ENCODE data around the gene GPR157. TPM values are rescaled to one million over a fixed set of nuclear protein-coding genes. Genes with fewer than 3 reads are reported as not detected.

GPR157 gene, protein sequence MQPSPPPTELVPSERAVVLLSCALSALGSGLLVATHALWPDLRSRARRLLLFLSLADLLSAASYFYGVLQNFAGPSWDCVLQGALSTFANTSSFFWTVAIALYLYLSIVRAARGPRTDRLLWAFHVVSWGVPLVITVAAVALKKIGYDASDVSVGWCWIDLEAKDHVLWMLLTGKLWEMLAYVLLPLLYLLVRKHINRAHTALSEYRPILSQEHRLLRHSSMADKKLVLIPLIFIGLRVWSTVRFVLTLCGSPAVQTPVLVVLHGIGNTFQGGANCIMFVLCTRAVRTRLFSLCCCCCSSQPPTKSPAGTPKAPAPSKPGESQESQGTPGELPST
- total RNA-seq (10 to 100 TPM; 18.8 to 23.0 TPM), polyA plus RNA-seq (ENCODE audit: insufficient read length in 6 of 6) (10 to 100 TPM; 15.2 to 36.5 (median 24.4) TPM)
- long read RNA-seq, donor 1, full-length matches to known transcripts, result 5 of 5 reads
- long read RNA-seq, donor 1, partial matches to known transcripts, result 0 of 5 reads
- long read RNA-seq, donor 1, other reads (novel, unspliced or antisense), result 0 of 5 reads
- long read RNA-seq, donor 2, full-length matches to known transcripts, result 7 of 12 reads
- long read RNA-seq, donor 2, partial matches to known transcripts, result 5 of 12 reads
- long read RNA-seq, donor 2, other reads (novel, unspliced or antisense), result 0 of 12 reads
- long read RNA-seq, donor 3, partial matches to known transcripts, result 0 of 1 reads
- long read RNA-seq, donor 3, other reads (novel, unspliced or antisense), result 0 of 1 reads
- long read RNA-seq, donor 4, full-length matches to known transcripts, result 1 of 2 reads
- long read RNA-seq, donor 4, partial matches to known transcripts, result 0 of 2 reads
- long read RNA-seq, donor 4, other reads (novel, unspliced or antisense), result 1 of 2 reads
- long read RNA-seq, donor 5, full-length matches to known transcripts, result 4 of 4 reads
- long read RNA-seq, donor 5, partial matches to known transcripts, result 0 of 4 reads
- long read RNA-seq, donor 5, other reads (novel, unspliced or antisense), result 0 of 4 reads
- long read RNA-seq, donor 6, full-length matches to known transcripts, result 2 of 2 reads
- long read RNA-seq, donor 6, partial matches to known transcripts, result 0 of 2 reads
- long read RNA-seq, donor 6, other reads (novel, unspliced or antisense), result 0 of 2 reads
- long read RNA-seq, donor 7, full-length matches to known transcripts, result 2 of 2 reads
- long read RNA-seq, donor 7, partial matches to known transcripts, result 0 of 2 reads
- long read RNA-seq, donor 7, other reads (novel, unspliced or antisense), result 0 of 2 reads
- long read RNA-seq, donor 8, full-length matches to known transcripts, result 7 of 7 reads
- long read RNA-seq, donor 8, partial matches to known transcripts, result 0 of 7 reads
- long read RNA-seq, donor 8, other reads (novel, unspliced or antisense), result 0 of 7 reads
- long read RNA-seq, donor 9, result 0 reads
- long read RNA-seq, donor 10, partial matches to known transcripts, result 0 of 2 reads
- long read RNA-seq, donor 10, other reads (novel, unspliced or antisense), result 2 of 2 reads
- long read RNA-seq, donor 11, result 0 reads
- long read RNA-seq, donor 12, full-length matches to known transcripts, result 6 of 6 reads
- long read RNA-seq, donor 12, partial matches to known transcripts, result 0 of 6 reads
- long read RNA-seq, donor 12, other reads (novel, unspliced or antisense), result 0 of 6 reads

DNA sequence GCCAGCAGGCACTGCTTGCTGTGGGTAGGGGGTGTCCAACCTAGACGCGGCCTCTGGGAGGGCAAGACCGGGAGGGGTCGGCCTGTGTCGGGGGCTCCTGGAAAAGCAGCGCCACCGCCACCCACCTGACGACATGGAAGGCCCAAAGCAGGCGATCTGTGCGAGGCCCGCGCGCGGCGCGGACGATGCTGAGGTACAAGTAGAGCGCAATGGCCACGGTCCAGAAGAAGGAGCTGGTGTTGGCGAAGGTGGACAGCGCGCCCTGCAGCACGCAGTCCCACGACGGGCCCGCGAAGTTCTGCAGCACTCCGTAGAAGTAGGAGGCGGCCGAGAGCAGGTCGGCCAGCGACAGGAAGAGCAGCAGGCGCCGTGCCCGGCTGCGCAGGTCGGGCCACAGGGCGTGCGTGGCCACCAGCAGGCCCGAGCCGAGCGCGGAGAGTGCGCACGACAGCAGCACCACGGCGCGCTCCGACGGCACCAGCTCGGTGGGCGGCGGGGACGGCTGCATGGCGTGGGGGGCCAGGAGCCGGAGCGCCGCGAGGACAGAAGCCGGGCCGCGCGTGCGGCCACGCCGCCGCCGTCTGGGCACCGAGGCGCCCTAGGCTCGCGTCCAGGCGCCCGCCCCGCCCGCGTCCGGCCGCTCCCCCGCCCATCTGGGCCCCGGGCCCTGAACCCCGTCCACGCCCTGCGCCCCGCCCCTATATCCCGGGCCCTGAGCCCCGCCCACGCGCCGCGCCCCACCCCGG lies at the start of gene GPR157:
Gene GPR157, minus strand, starts transcription at position 583 of the 746 bp plus-strand sequence. Its CDS starts 75 bp downstream, at position 508.
- Histone ChIP-seq H3K27me3 (no peaks in the 10 kb centered on the region), H3K4me1 (peaks cover 3 to 55% of the 10 kb centered on the region in 2 donors), H3K36me3 (no peaks in the 10 kb centered on the region), H3K4me3 (peak within 1 kb of the TSS; percentile 68 to 71), H3K27ac (peak within 1 kb of the TSS; percentile 83 to 91), H3K9me3 (no peaks in the 10 kb centered on the region)
- peak; percentile 77 to 99 (median 94) for DNase-seq
- intact Hi-C loops (cut with DNase I), result no loop called here
- peak; percentile 93 for ATAC-seq
- TF ChIP-seq, protein P1, sequence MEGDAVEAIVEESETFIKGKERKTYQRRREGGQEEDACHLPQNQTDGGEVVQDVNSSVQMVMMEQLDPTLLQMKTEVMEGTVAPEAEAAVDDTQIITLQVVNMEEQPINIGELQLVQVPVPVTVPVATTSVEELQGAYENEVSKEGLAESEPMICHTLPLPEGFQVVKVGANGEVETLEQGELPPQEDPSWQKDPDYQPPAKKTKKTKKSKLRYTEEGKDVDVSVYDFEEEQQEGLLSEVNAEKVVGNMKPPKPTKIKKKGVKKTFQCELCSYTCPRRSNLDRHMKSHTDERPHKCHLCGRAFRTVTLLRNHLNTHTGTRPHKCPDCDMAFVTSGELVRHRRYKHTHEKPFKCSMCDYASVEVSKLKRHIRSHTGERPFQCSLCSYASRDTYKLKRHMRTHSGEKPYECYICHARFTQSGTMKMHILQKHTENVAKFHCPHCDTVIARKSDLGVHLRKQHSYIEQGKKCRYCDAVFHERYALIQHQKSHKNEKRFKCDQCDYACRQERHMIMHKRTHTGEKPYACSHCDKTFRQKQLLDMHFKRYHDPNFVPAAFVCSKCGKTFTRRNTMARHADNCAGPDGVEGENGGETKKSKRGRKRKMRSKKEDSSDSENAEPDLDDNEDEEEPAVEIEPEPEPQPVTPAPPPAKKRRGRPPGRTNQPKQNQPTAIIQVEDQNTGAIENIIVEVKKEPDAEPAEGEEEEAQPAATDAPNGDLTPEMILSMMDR (IDR thresholded peaks at IDR 0.05), result no peak

DNA sequence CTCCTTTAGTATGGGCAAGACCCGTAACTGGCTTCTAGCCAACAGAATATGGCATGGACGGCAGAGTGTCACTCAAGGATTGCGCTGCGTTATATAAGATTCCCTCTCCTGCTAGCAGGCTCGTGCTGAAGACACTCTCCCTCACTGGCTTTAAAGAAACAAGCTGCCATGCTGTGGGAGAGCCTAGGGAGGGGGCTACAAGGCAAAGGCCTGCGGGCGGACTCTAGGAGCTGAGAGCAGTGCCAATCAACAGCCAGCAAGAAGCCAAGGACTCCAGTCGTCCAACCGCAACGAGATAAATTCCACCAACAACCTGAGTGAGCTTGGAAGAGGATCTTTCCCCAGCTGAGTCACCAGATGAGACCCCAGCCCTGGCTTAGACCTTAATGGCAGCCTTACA lies 45.9 kb upstream of the GPR157 start:
- Histone ChIP-seq H3K27ac (no peak overlapping the region), H3K9me3 (no peaks in the 10 kb centered on the region), H3K4me1 (peaks cover under 1 to 22% of the 10 kb centered on the region in 2 donors), H3K27me3 (no peaks in the 10 kb centered on the region), H3K4me3 (no peak overlapping the region), H3K36me3 (peaks cover 0 to 6% of the 10 kb centered on the region in 2 donors)
- no peak for DNase-seq
- TF ChIP-seq, protein P1 (IDR thresholded peaks at IDR 0.05), result no peak
- intact Hi-C loops (cut with DNase I), result no loop called here
- no peak for ATAC-seq

DNA sequence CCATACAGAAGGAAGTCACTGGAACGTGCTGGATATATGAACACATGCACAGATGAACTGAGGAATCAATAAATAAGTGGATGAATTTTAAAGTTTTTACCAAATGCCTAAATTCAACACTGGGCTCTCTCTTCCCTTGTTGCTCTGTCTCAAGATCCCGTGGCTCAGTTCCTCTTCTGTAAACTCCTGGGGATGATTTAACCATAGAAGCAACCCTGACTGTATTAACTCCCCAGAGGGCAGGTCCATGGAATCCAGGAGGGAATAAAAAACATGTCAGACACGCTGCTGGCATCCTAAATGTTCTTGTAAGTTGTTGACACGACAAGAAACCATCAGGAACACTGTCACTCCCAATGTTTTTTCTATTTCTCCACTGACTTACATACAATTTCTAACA lies 45.3 kb upstream of the GPR157 start:
- TF ChIP-seq, protein P1 (IDR thresholded peaks at IDR 0.05), result no peak
- H3K4me3 ChIP-seq, result no peak overlapping the region
- peak; percentile 64 for ATAC-seq
- no peaks in the 10 kb centered on the region for H3K9me3 ChIP-seq
- intact Hi-C loops (cut with DNase I), result no loop called here
- H3K27me3 ChIP-seq, result no peaks in the 10 kb centered on the region
- H3K4me1 ChIP-seq, result peaks cover 0 to 17% of the 10 kb centered on the region in 2 donors
- no peak for DNase-seq
- no peak overlapping the region for H3K27ac ChIP-seq
- H3K36me3 ChIP-seq, result peaks cover 0 to 6% of the 10 kb centered on the region in 2 donors

DNA sequence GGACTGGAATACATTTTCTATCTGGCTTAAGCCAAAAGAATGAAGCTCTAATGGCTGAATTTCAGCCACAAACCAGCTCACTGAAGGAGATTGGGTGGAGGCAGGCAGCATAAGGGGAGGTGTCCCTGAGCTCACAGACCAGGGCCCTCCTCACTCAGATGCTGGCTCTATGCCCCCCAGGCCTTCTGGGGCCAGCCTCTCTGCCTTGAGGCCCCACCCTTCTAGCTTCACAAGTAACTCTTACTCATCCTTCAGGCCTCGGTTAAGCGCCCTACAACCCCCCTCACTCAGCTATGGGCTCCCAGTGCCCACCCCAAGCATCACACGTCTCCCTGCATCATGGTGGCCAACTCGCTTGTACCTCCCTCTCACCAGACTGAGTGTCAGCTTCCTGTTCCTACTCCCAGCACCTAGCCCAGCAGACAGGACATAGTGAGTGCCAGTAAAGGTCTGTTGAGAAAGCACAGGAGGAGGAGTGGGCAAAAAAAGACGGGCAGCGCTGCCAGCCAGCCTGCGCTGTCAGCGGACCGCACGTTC lies 40.8 kb upstream of the GPR157 start:
- H3K27ac ChIP-seq, result no peak overlapping the region

More for the DNA sequence above, 40.8 kb upstream of the GPR157 start:
- DNase-seq (peak in 1 of 4 donors; percentile 32), ATAC-seq (no peak)
- H3K4me1 ChIP-seq, result peaks cover 9 to 18% of the 10 kb centered on the region in 2 donors
- no peaks in the 10 kb centered on the region for H3K9me3 ChIP-seq
- H3K36me3 ChIP-seq, result no peaks in the 10 kb centered on the region
- TF ChIP-seq, protein P1 (IDR thresholded peaks at IDR 0.05), result no peak
- H3K27me3 ChIP-seq, result no peaks in the 10 kb centered on the region
- H3K4me3 ChIP-seq, result no peak overlapping the region
- intact Hi-C loops (cut with DNase I), result no loop called here

Data from left lung (tissue), 14 donors.